AG09319 (cell line): Measurements from ENCODE around the gene KLHL29.

Experiments used
- DNase-seq: peaks from one replicate; pipeline ENCODE4 v3.0.0-alpha.2; 2010; ENCODE audit warnings: low read depth; ENCODE audit errors: extremely low read depth
- TF ChIP-seq, protein P1 (sequence below): IDR thresholded peaks from 2 replicates; pipeline ENCODE4 v1.5.1; 2011; ENCODE audit warnings: low read depth, mild to moderate bottlenecking, inconsistent platforms, low read length, moderate library complexity

KLHL29 gene

DNA sequence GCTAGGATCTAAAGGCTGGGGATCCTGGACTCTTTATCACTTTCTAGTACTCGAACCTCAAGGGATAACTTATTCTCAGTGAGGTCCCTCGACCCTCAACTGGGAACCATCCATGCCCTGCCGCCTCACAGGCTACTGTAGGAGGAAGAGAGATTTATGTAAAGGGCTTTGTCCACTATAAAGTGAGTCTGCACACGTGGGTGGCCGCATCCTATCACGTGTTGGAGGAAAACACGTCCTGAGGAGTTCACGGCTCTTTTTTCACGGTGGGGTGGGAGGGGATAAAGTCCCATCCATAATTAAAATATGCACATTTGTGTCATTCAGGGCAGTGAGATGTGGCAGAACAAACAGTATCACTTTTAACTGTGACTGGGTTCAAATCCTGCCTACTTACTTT, 176.6 kb downstream of the KLHL29 start:
- DNase-seq = no peak
- TF ChIP-seq, protein P1, sequence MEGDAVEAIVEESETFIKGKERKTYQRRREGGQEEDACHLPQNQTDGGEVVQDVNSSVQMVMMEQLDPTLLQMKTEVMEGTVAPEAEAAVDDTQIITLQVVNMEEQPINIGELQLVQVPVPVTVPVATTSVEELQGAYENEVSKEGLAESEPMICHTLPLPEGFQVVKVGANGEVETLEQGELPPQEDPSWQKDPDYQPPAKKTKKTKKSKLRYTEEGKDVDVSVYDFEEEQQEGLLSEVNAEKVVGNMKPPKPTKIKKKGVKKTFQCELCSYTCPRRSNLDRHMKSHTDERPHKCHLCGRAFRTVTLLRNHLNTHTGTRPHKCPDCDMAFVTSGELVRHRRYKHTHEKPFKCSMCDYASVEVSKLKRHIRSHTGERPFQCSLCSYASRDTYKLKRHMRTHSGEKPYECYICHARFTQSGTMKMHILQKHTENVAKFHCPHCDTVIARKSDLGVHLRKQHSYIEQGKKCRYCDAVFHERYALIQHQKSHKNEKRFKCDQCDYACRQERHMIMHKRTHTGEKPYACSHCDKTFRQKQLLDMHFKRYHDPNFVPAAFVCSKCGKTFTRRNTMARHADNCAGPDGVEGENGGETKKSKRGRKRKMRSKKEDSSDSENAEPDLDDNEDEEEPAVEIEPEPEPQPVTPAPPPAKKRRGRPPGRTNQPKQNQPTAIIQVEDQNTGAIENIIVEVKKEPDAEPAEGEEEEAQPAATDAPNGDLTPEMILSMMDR = no peak

DNA sequence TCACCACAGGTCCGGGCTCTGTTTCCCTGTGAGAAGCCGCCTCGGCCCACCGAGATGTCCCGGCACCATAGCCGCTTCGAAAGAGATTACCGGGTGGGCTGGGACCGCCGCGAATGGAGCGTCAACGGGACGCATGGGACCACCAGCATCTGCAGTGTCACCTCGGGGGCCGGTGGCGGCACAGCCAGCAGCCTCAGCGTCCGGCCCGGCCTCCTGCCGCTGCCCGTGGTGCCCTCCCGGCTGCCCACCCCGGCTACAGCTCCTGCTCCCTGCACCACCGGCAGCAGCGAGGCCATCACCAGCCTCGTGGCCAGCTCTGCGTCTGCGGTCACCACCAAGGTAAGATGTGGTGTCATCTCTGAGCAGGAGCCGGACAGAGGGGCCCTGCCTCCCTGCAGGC, 177.2 kb downstream of the KLHL29 start:
- TF ChIP-seq, protein P1 = no peak
- DNase-seq = no peak

DNA sequence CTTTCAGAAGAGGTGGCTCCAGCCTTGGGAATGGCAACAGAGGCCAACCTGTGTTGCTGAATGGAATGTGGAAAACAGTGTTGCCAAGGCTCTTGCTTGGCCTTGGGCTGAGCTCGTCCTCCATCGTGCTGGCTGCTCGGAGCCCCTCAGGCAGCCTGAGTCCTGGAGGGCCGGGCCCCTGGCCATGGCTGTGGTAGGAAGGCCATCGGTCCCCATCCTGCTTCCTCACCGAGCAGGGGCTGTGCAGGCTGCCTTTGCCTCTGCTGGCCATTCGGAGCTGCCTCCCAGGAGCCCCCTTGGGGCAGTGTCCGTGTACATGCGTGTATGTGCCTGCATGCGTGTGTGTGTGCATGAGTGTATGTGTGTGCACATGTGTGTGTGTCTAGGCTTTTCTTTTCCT, 178.2 kb downstream of the KLHL29 start:
- TF ChIP-seq, protein P1 = no peak

DNA sequence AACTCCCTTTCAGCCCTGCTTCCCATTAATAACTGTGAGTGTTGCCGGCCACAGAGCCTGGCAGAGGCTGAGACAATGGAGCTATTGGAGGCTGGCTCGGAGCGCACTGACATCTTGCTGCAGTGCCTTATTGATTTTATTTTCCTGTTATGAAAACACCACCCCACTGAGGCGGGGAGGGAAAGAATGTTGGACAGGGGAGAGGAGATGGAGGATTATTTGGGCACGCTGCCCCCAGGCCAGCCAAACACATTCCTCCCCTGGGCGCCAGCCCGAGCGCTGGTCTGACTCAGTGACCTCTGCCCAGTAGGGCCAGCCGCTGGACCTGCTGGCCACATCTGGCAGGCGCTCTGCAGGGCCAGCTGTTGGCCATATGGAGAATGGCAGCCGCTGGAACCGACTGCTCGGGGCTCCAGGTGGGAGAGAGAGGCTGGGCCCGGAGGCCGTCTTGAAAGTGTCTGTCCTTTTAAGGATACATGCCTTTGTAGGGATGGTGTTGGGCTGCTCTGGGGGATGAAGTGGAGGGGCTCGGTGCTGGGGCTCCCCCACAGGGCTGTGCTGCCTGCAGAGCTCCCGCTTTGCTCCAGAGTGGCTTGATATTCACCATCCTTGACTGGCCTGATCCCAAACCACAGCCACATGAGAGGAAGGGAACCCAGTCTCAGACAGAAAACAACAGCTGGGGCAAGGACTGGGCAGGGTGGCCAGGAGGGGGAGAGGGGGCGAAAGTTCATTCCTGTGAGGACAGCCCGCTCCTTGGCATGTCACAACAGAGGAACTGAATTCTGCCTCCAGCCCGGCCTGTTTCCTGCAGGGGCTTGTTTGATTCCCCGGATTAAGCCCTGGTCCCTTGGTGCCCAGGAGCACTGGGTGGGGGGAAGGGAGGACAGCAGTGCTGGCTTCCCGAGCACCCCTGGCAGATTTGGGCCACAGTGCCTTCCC, 179.0 kb downstream of the KLHL29 start:
- DNase-seq = peak; percentile 58
- TF ChIP-seq, protein P1 = peak; percentile 0

More for the DNA sequence above, 178.2 kb downstream of the KLHL29 start:
- no peak for DNase-seq

DNA sequence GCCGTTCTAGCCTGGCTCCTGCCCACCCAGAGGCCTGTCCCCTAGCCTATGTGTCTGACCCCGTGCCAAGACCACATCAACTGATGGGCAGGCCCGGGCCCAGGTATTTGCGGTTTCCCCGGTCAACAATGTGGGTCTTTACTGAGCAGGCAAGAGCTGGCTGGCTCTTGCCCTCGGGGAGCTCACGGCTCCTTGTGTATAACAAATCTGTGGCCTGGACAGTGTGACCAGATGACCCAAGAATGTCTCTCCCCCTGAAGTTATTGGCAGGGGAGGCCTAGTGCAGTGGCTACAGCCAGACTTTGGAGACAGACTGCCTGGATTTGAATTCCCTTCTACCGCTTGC, 179.6 kb downstream of the KLHL29 start:
- TF ChIP-seq, protein P1 = no peak
- no peak for DNase-seq

DNA sequence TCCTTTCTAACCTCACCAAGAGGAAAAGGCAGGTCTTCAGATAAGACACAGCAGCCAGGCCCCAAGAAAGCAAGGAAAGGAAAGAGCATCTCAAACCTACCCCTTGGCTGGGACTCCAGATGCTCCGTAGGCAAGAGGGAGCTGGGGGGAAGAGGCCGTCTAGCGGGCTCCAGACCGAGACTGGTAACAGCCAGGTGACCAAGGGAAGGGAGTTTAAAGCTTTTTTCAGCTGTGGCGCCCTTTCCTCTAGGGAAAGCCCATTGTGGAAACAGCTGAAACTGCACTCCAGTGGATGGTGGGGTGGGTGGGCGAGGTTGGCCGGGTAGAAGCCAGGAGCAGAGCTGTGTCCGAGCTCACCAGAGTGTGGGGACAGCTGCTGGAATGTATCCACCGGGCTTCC, 180.4 kb downstream of the KLHL29 start:
- TF ChIP-seq, protein P1 = no peak
- DNase-seq = no peak

DNA sequence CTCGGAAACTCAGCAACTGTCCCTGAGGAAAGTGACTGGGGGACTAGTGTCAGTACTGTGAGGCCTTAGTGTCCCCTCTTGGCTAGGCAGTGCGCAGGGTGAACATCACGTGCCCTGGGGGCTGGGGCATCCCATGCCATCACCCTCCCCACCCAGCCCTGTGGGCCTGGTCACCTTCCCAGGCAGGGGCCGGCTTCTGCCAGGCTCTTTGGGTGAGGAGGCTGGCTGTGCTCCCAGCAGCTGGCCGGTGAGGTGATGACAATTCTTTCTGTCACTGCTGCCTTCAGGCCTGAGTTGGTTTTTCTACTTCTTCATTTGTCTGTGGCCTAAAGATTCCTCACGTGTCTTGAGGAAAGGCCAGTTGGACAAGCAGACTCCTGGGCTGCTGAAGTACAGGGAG, 180.8 kb downstream of the KLHL29 start:
- TF ChIP-seq, protein P1 = no peak

More for the DNA sequence above, 180.8 kb downstream of the KLHL29 start:
- no peak for DNase-seq
